DND-41 (cell line): ENCODE results near the gene ARSG.
A peak's percentile ranks its signal among the peaks of the same experiment; 100 is the strongest.

Experiments
- ATAC-seq: fragments of 200-7000 bp; cut with Tn5 transposase; 3 replicates; pipeline ENCODE4 v1.9.1; 2021; ENCODE audit warnings: low read depth; ENCODE audit not compliant: insufficient read depth
- DNase-seq: peaks from one replicate; pipeline ENCODE4 v3.0.0-alpha.2; 2020
- H2AFZ ChIP-seq: 2 replicates; pipeline ENCODE4 v1.6.0; 2012; ENCODE audit warnings: low read depth, low read length
- H3K27ac ChIP-seq: 2 replicates; pipeline ENCODE4 v1.5.1; 2012; ENCODE audit warnings: low read length, inconsistent platforms
- H3K27me3 ChIP-seq: fragments of 200-600 bp; sonication (generic); 2 replicates; pipeline ENCODE4 v1.6.0; 2012; ENCODE audit warnings: low read length, mild to moderate bottlenecking, inconsistent platforms; ENCODE audit not compliant: insufficient read depth, poor library complexity
- H3K36me3 ChIP-seq: 2 replicates; pipeline ENCODE4 v1.5.1; 2012; ENCODE audit warnings: low read length, inconsistent platforms; ENCODE audit not compliant: insufficient read depth
- H3K4me1 ChIP-seq: 2 replicates; pipeline ENCODE4 v1.5.1; 2012; ENCODE audit warnings: mild to moderate bottlenecking, low read length; ENCODE audit not compliant: insufficient read depth
- H3K4me2 ChIP-seq: 2 replicates; pipeline ENCODE4 v1.6.0; 2012; ENCODE audit warnings: mild to moderate bottlenecking, moderate library complexity, low read length, inconsistent platforms; ENCODE audit not compliant: insufficient read depth
- H3K4me3 ChIP-seq, 2 experiments: fragments of 200-600 bp in 1 of 2; shearing (Covaris generic) in 1 of 2; 2 replicates each; pipeline ENCODE4 v1.5.1; 2012 to 2016; ENCODE audit warnings: inconsistent platforms in 2 of 2, low read length in 2 of 2, mild to moderate bottlenecking in 2 of 2, low read depth in 1 of 2, moderate library complexity in 1 of 2
- H3K79me2 ChIP-seq: 2 replicates; pipeline ENCODE4 v1.6.0; 2012; ENCODE audit warnings: low read length, inconsistent platforms; ENCODE audit not compliant: insufficient read depth
- H3K9ac ChIP-seq: 2 replicates; pipeline ENCODE4 v1.6.0; 2012; ENCODE audit warnings: low read depth, mild to moderate bottlenecking, inconsistent platforms, low read length, moderate library complexity
- H3K9me3 ChIP-seq: 2 replicates; pipeline ENCODE4 v1.5.1; 2012; ENCODE audit warnings: low read length, moderate library complexity, mild to moderate bottlenecking, inconsistent platforms; ENCODE audit not compliant: insufficient read depth, severe bottlenecking
- H4K20me1 ChIP-seq: 2 replicates; pipeline ENCODE4 v1.6.0; 2012; ENCODE audit warnings: low read length; ENCODE audit not compliant: insufficient read depth
- CTCF ChIP-seq: IDR thresholded peaks from 2 replicates; pipeline ENCODE4 v1.5.1; 2012; ENCODE audit warnings: borderline replicate concordance, low read length, moderate library complexity, mild to moderate bottlenecking; ENCODE audit not compliant: poor library complexity, severe bottlenecking; ENCODE audit errors: extremely low read depth
- EZH2 ChIP-seq: IDR thresholded peaks from 3 replicates; pipeline ENCODE4 v1.6.1; 2012; ENCODE audit warnings: borderline replicate concordance, low read depth, mild to moderate bottlenecking, moderate library complexity, low read length, inconsistent platforms; ENCODE audit not compliant: severe bottlenecking

Gene ARSG

GRCh38 chr17:68334393-68334792 lies 43.1 kb downstream of the ARSG start:
- H3K4me2 ChIP-seq, result no peak overlapping the region
- peaks cover 2% of the 10 kb centered on the region; the same call in 1 of the 2 replicates for H3K4me1 ChIP-seq
- H3K36me3 ChIP-seq, result no peaks in the 10 kb centered on the region
- TF ChIP-seq EZH2 (no peak), CTCF (no peak)
- no peak overlapping the region for H2AFZ ChIP-seq
- no peak overlapping the region for H3K4me3 ChIP-seq
- ATAC-seq (no peak), DNase-seq (no peak)
- H3K9me3 ChIP-seq, result peaks cover 8% of the 10 kb centered on the region
- no peaks in the 10 kb centered on the region for H3K79me2 ChIP-seq
- H3K27me3 ChIP-seq, result no peaks in the 10 kb centered on the region
- H4K20me1 ChIP-seq, result no peaks in the 10 kb centered on the region
- H3K27ac ChIP-seq, result no peak overlapping the region
- no peak overlapping the region for H3K9ac ChIP-seq

- H3K4me2 ChIP-seq, result no peak overlapping the region
- H3K9ac ChIP-seq, result no peak overlapping the region
- no peaks in the 10 kb centered on the region for H4K20me1 ChIP-seq
- H3K36me3 ChIP-seq, result no peaks in the 10 kb centered on the region
- no peaks in the 10 kb centered on the region for H3K9me3 ChIP-seq
- TF ChIP-seq EZH2 (no peak), CTCF (no peak)
- H3K27me3 ChIP-seq, result no peaks in the 10 kb centered on the region
- no peak overlapping the region for H2AFZ ChIP-seq
- peaks cover 49% of the 10 kb centered on the region for H3K4me1 ChIP-seq
- no peak overlapping the region for H3K27ac ChIP-seq
- DNase-seq (no peak), ATAC-seq (no peak)
- H3K4me3 ChIP-seq, result no peak overlapping the region
- no peaks in the 10 kb centered on the region for H3K79me2 ChIP-seq
Measured at GRCh38 chr17:68341482-68341881, 50.2 kb downstream of the ARSG start.

GRCh38 chr17:68343976-68344375 lies 52.7 kb downstream of the ARSG start:
- DNase-seq, result peak; percentile 73
- peak overlapping the region; percentile 52; the same call in 1 of the 2 replicates for H3K4me2 ChIP-seq
- H3K79me2 ChIP-seq, result peaks cover 3% of the 10 kb centered on the region; the same call in 1 of the 2 replicates
- peak; percentile 4; the same call in 1 of the 3 replicates for ATAC-seq
- H4K20me1 ChIP-seq, result no peaks in the 10 kb centered on the region
- H3K4me1 ChIP-seq, result peaks cover 74% of the 10 kb centered on the region
- H3K27me3 ChIP-seq, result no peaks in the 10 kb centered on the region
- H3K9ac ChIP-seq, result peak overlapping the region; percentile 57
- no peak overlapping the region for H2AFZ ChIP-seq
- H3K9me3 ChIP-seq, result no peaks in the 10 kb centered on the region
- H3K27ac ChIP-seq, result peak overlapping the region; percentile 92
- TF ChIP-seq CTCF (peak; percentile 67), EZH2 (no peak)
- no peak overlapping the region for H3K4me3 ChIP-seq
- H3K36me3 ChIP-seq, result no peaks in the 10 kb centered on the region
